Spleen (tissue), 11 donors: ENCODE measurements around the gene CXXC5. TPM values are rescaled to one million over a fixed set of nuclear protein-coding genes. Genes with fewer than 3 reads are reported as not detected.

Source experiments
- DNase-seq: peaks from one replicate; pipeline ENCODE4 v3.0.0-alpha.2; 2020
- H3K27ac ChIP-seq, 8 donors: fragments of 200-600 bp; sonication (generic) in 7 of 8; 1 replicate in 4 of 8; 2 replicates in 4 of 8; pipeline versions ENCODE4 v1.5.0 to v1.8.0; 2016 to 2021; ENCODE audit warnings: inconsistent platforms in 4 of 8, mild to moderate bottlenecking in 4 of 8, moderate library complexity in 1 of 8
- H3K27me3 ChIP-seq, 7 donors: fragments of 200-600 bp; sonication (generic) in 6 of 7; replicated peaks in 1 of 7; 1 replicate in 4 of 7; 2 replicates in 3 of 7; pipeline versions ENCODE4 v1.5.0 to v1.8.0; 2016 to 2021; ENCODE audit warnings: inconsistent platforms in 3 of 7, mild to moderate bottlenecking in 1 of 7
- H3K36me3 ChIP-seq, 6 donors: fragments of 200-600 bp; sonication (generic) in 5 of 6; 1 replicate in 4 of 6; 2 replicates in 2 of 6; pipeline versions ENCODE4 v1.5.0 to v1.8.0; 2016 to 2021; ENCODE audit warnings: inconsistent platforms in 2 of 6
- H3K4me1 ChIP-seq, 6 donors: fragments of 200-600 bp; sonication (generic) in 5 of 6; 1 replicate in 3 of 6; 2 replicates in 3 of 6; pipeline versions ENCODE4 v1.5.0 to v1.8.0; 2016 to 2021; ENCODE audit warnings: inconsistent platforms in 3 of 6
- H3K4me3 ChIP-seq, 8 donors: fragments of 200-600 bp; sonication (generic) in 7 of 8; 1 replicate in 4 of 8; 2 replicates in 4 of 8; pipeline versions ENCODE4 v1.5.0 to v1.8.0; 2016 to 2021; ENCODE audit warnings: inconsistent platforms in 4 of 8, mild to moderate bottlenecking in 4 of 8, moderate library complexity in 2 of 8
- H3K9me3 ChIP-seq, 8 donors: fragments of 200-600 bp; sonication (generic) in 7 of 8; 1 replicate in 4 of 8; 2 replicates in 4 of 8; pipeline versions ENCODE4 v1.5.0 to v1.8.0; 2016 to 2021; ENCODE audit warnings: inconsistent platforms in 4 of 8
- CTCF ChIP-seq, 11 experiments: fragments of 200-600 bp in 7 of 11; fragments of 450-650 bp in 4 of 11; sonication (generic) in 4 of 11; IDR thresholded peaks in 8 of 11; conservative IDR thresholded peaks in 3 of 11; 1 replicate in 7 of 11; 2 replicates in 4 of 11; pipeline versions ENCODE4 v1.4.0 to v1.8.0; 2016 to 2021; ENCODE audit warnings: antibody characterized with exemption in 11 of 11, inconsistent platforms in 4 of 11, mild to moderate bottlenecking in 1 of 11
- POLR2A ChIP-seq, 3 donors: fragments of 450-650 bp; IDR thresholded peaks; one replicate each; pipeline ENCODE4 v1.5.1; 2017; ENCODE audit warnings: antibody characterized with exemption in 3 of 3, mild to moderate bottlenecking in 1 of 3
- POLR2AphosphoS5 ChIP-seq, 3 donors: sonication (generic); formaldehyde crosslinking; IDR thresholded peaks; one replicate each; pipeline ENCODE4 v1.5.1; 2017; ENCODE audit warnings: antibody characterized with exemption in 3 of 3
- WGBS, 5 donors: extraction: QIAGEN DNeasy Blood & Tissue Kit in 3 of 5; methylation state at CpG; one replicate each; pipeline versions ENCODE4 v1.1.5 to v1.1.7; 2013 to 2018; 5-methylcytosine and 5-hydroxymethylcytosine counted together
- intact Hi-C: fragments of 100-400 bp; cut with DNase I; formaldehyde crosslinking; loops from one replicate; pipeline ENCODE4 v1.15.0; 2023; ENCODE audit warnings: low total_unique reads
- polyA plus RNA-seq, 3 donors: library from polyadenylated mRNA; stranded (reverse); fragments of 200-250 nt; gene quantifications; one replicate each; pipeline ENCODE4 v1.2.1, GENCODE V29; 2013
- total RNA-seq, 7 donors: library from RNA; depleted of rRNA in 3 of 7; stranded (reverse); fragments of >200 nt in 3 of 7; fragmentation: NEBNext Ultra II Directional in 4 of 7; extraction: Animal tissue kit (Norgen Biotek cat#: 25700) in 4 of 7; gene quantifications; one replicate each; pipeline versions ENCODE4 v1.1.0 to v1.2.1, GENCODE V29; 2016 to 2021
- donor health status: healthy with polysubstance abuse.
- donor health status: DM: no; HTN: no; CAD: no; lungs with moderate emphysema.
- donor health status: DM: no; HTN: no; CAD: no.
- donor health status: Bipolar disorder and iron deficiency.
- donor health status: healthy.
- donor health status: DM: no; HTN: no; CAD: no.
- donor health status: DM: yes; HTN: yes; CAD: no.

The CXXC5 gene
- total and polyA plus RNA-seq, 10 donors, result 46.4 to 69.5 (median 62.0) TPM

GRCh38 chr5:139655727-139656271 lies 7.7 kb downstream of the CXXC5 start:
- 26 to 42% (median 39%) methylated on average over 15 to 18 of the region's 18 CpGs for WGBS, 5 donors
- Histone ChIP-seq H3K9me3 (no peaks in the 10 kb centered on the region), H3K4me1 (peaks cover 92 to 100% (median 100%) of the 10 kb centered on the region in 6 donors), H3K4me3 (peak overlapping the region in 1 of 8 donors; percentile 17), H3K36me3 (no peaks in the 10 kb centered on the region), H3K27ac (peak overlapping the region; percentile 57 to 95 (median 92)), H3K27me3 (peaks cover 0 to 11% (median 0%) of the 10 kb centered on the region in 7 donors)
- intact Hi-C loops, result no loop called here
- DNase-seq, result peak; percentile 80
- TF ChIP-seq CTCF (IDR thresholded peaks at IDR 0.05 in 8 of 11, conservative IDR thresholded peaks at IDR 0.05 in 3 of 11) (no peak), POLR2AphosphoS5 (IDR thresholded peaks at IDR 0.05) (peak in 2 of 3 donors; percentile 49 to 70), POLR2A (IDR thresholded peaks at IDR 0.05) (no peak)

GRCh38 chr5:139657363-139658321 lies 9.5 kb downstream of the CXXC5 start:
- TF ChIP-seq POLR2AphosphoS5 (IDR thresholded peaks at IDR 0.05), result peak in 2 of 3 donors; percentile 15 to 63
- TF ChIP-seq CTCF (IDR thresholded peaks at IDR 0.05 in 8 of 11, conservative IDR thresholded peaks at IDR 0.05 in 3 of 11), result no peak
- 19 to 32% (median 24%) methylated on average over 8 to 12 of the region's 12 CpGs for WGBS, 5 donors

DNA sequence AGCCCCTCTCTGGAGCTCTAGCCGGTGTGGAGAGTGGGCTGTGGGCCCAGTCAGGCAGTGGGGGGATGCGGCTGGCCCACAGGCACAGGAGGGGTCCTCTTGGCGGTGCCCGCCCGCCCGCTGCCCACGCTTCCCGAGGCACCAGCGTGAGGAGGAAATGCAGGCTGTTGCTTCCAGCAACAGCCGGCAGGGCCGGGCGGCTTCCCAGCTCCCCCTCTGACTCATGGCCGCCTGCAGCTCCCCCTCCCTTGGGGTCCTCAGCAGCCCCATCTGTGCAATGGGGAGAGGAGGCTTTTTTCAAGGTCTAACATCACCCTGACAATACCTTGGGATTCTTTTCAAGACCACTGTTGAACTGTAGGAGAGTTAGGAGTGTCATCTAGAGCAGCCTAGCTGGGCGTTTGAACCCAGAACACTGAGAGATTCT lies 10.4 kb downstream of the CXXC5 start:
- 15 to 28% (median 21%) methylated on average over 12 to 14 of the region's 14 CpGs for WGBS, 5 donors
- Histone ChIP-seq H3K9me3 (no peaks in the 10 kb centered on the region), H3K27ac (peak overlapping the region; percentile 74 to 95 (median 90)), H3K4me1 (peaks cover 91 to 100% (median 100%) of the 10 kb centered on the region in 6 donors), H3K4me3 (peak overlapping the region in 1 of 8 donors; percentile 58), H3K36me3 (no peaks in the 10 kb centered on the region), H3K27me3 (no peaks in the 10 kb centered on the region)
- TF ChIP-seq POLR2A (IDR thresholded peaks at IDR 0.05), result no peak
- peak in 3 of 11 experiments; percentile 17 to 27 (median 17) for TF ChIP-seq CTCF (IDR thresholded peaks at IDR 0.05 in 8 of 11, conservative IDR thresholded peaks at IDR 0.05 in 3 of 11)
- peak in 1 of 3 donors; percentile 60 for TF ChIP-seq POLR2AphosphoS5 (IDR thresholded peaks at IDR 0.05)
- intact Hi-C loops, result no loop called here
- peak; percentile 84 for DNase-seq

More at GRCh38 chr5:139657363-139658321, 9.5 kb downstream of the CXXC5 start:
- Histone ChIP-seq H3K36me3 (no peaks in the 10 kb centered on the region), H3K4me3 (peak overlapping the region in 1 of 8 donors; percentile 58), H3K27me3 (no peaks in the 10 kb centered on the region), H3K9me3 (no peaks in the 10 kb centered on the region), H3K4me1 (peaks cover 91 to 100% (median 100%) of the 10 kb centered on the region in 6 donors), H3K27ac (peak overlapping the region; percentile 74 to 95 (median 90))
- DNase-seq, result peak; percentile 81
- intact Hi-C loops, result no loop called here
